T1000 (cell line): ENCODE measurements around the gene YAP1.

Source experiments
- DNase-seq: peaks from one replicate; lab custom pipeline; 2025; ENCODE audit warnings: mixed read lengths; lab: John Stamatoyannopoulos, UW

The YAP1 gene

GRCh38 chr11:102117472-102118113, 7.3 kb downstream of the YAP1 start:
- DNase-seq, result no peak

DNA sequence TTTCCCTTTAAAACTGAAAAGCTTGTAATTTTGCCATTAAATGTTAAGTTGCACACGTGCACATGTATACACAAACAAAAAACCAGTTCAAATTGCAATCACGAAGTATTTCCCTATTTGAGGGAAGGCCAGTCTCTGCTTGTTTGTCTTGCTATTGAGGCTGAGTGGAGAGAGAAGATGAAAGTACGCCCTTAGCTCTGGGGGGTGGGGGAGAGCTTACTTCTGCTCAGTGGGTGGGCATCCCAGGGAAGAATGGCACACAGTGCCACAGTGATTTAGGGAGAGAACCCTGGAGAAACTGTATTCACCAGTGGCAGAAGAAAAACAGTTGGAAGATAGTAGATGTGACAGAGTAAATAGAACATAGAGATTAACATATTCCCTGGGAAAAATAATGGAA, 8.7 kb downstream of the YAP1 start:
- no peak for DNase-seq

DNA sequence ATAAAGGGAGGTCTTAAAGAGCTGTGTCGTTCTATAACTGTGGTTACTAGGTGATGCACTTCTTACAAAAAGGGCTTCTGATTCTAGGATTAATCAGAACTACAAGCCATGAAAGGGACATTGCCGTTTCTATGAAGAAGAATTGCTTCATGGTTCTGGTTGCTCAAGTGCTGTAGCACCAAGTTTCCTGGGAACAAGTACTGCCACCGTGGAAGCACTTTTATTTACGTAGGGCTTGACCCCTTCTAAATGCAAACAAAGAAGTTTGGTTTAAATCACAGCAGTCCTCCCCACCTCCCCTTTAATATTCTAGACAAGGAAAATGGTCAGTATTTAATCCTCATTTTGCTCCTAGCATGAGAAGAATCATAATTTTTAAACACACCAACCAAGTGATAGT, 9.8 kb downstream of the YAP1 start:
- DNase-seq, result no peak

GRCh38 chr11:102120437-102120973, 10.3 kb downstream of the YAP1 start:
- DNase-seq, result no peak

DNA sequence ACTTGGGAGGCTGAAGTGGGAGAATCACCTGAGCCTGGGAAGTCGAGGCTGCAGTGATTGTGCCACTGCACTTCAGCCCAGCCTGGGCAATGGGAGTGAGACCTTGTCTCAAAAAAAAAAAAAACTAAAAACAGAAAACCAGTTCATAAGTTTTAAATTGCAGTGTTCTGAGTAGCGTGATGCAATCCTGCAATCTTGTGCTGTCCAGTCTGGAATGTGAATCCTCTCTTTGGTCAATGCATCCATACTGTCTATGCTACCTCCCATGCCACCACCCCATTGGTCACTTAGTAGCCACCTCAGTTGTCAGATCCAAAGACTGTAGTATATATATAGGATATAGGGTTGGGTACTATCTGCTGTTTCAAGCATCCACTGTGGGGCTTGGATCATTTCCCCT, 11.1 kb downstream of the YAP1 start:
- DNase-seq, result no peak

GRCh38 chr11:102134597-102134996, 24.4 kb downstream of the YAP1 start:
- DNase-seq, result no peak

GRCh38 chr11:102135256-102135655, 25.0 kb downstream of the YAP1 start:
- DNase-seq, result no peak

- no peak for DNase-seq
Observed at GRCh38 chr11:102138223-102138622, 28.0 kb downstream of the YAP1 start.

- DNase-seq, result no peak
Observed at GRCh38 chr11:102138670-102139069, 28.4 kb downstream of the YAP1 start.

- DNase-seq, result no peak
Observed at GRCh38 chr11:102139081-102139498, 28.8 kb downstream of the YAP1 start.

DNA sequence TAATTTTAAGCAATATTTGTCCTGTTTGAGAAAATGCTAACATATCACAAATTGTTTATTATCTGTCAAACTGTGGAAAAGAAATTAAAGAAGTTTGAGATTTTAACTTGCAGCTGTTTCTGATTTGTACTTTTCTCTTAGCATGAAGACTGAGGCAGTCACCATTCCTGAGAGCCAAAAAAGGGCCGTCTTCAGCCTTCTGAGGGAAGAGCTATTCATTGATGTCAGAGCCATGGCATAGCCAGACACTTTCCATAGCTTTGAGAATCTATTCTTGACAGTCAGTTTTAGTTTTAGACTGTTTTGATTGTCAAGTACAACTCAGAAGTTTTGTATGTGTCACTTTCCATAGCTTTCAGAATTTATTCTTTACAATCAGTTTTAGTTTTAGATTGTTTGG, 32.1 kb downstream of the YAP1 start:
- no peak for DNase-seq

GRCh38 chr11:102143867-102144266, 33.6 kb downstream of the YAP1 start:
- DNase-seq, result no peak

DNA sequence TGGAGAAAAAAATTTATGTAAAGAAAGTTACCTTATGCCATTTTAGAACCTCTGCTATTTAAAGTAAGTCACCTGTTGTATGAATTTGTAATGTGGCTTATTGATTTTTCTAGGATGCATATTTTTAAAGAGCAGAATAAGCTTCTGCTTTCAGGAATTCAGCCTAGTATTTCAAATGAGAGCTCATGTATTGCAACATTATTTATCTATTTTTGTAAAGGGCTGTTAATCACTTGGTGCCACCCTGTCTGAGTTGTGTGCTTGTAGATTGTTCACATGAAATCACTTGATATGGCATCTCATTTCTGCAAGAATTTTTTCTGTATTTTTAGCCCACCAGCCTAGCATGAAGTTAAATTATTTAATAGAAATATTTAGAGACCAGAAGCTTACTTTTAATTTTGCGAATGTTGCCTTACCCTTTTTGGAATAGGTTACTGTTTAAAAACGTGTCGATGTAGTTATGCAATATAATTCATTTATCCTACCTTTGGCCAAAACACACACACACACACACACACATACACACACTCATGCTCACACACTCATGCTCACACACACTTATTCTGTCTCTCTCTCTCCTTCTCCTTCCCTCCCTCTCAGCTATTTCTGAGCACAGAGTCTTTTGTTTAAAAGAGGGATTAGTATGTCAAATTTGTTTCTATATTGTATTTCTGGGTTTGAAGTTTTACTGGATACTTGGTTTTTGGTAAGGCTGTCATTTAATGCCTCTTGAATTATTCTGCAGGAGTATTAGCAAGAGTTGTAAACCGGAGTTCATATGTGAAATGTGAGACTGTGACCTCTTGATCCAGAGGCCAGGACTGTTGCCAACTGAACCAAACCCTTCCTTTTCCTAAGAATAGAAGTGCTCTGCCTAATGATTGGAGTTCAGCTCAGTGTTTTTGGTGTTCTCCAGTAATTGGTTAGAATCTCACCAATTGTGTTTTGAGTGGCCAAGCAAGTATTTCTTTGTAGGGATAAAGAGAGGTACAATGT, 34.4 kb downstream of the YAP1 start:
- DNase-seq, result no peak

DNA sequence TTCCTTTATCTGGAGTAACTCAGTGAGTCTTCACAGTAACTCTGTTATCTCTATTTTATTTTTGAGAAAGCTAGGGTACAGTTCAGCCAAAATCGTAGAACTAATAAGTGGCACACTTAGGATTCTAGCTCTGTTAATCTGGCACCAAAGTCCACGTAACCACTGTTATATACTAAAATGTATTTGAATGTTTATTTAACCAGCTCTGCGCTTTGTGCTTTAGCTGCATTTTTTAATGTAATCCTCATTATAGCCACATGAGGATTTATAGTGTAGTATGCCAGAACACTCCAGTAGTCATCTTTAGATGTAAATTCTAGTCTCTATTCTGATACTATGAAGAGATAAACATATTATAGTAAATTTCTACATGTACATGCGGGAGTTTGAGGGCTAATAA, 36.8 kb downstream of the YAP1 start:
- no peak for DNase-seq

- no peak for DNase-seq
Observed at GRCh38 chr11:102147632-102148031, 37.4 kb downstream of the YAP1 start.

DNA sequence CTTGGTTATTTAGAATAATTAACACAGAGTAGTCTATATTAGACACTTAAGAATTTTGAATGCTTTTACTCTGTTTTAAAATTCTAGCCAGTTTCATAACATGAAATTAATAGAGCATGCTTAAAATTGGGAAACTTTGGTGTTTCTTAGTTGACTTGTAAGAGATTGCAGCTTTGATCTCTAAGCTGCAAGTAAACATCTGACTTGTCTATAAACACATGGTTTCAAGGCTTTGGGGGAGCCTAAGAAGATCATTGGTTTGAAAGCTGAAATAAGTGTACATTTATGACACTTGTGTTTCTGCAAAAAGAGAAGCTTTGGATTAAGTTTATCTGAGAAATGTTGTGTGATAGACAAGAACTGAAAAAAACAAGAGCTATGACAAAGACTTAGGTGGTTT, 37.8 kb downstream of the YAP1 start:
- DNase-seq, result no peak

DNA sequence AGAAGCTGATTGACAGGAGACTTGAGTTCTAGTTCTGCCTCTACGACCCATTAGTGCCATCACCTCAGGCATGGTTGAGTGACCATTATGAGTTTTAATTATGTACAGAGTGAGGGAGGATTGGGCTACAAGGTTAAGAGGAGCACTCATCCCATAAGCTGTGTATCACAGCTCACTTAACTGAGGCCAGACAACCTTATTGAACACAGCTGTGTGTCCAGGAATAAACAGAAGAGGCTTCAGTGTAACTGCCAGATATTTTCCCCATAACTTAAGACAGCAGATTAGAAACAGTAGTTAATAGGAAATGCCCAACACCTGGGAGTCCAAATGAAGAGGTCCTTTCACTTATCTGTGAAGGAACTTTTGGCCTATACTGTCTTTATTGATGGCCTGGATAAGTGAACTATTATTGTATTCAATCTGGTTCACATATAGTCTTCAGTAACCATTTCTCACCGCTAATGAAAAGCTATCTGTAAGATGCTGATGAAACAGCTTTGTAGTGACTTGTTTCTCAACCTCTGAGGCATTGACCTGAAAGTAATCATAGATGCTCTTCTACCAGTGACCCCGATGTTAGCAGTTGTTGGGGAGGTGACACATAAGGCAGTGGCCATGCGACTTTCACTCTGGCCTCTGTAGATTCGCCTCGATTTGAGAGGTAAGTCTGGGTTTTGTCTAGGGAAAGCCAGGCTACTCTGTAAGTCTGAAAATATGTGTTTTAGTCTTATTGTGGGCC, 41.7 kb downstream of the YAP1 start:
- no peak for DNase-seq

DNA sequence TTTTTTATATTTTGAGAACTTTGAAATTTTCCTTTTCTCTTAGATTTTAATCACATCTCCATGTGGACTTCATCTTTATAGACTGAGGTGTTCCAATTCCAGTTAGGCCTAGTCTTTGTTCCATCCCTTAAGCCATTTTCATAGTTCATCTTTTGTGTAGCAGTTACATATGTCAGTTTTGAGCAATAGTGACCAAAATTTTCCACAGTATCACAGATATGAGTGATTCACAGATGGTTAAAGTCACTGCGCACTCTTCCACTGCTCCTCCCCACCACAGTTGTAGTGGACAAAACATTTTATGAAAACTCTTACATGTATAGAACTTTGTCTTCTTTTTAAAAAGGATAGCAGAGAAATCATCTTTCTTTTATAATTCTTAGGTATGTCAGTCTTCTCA, 42.8 kb downstream of the YAP1 start:
- DNase-seq, result no peak

GRCh38 chr11:102154806-102155205, 44.6 kb downstream of the YAP1 start:
- DNase-seq, result no peak

DNA sequence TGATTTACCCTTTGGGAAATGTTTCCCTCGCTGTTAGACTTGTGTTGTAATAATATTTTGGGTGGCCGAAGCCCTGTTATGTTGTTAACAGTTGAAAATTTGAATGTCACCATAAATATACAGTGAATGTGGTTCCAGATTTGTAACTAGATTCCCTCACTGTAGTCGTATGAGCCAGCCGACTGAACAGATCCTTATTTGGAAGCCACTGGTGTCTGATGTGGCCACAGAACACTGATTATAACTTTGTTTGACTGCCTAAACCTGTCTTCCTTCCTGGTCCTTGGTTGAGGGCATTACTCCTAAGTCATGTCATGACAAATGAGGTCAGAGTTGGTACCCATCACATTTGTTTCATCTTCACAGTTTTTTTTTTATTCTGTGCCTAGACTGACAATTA, 45.4 kb downstream of the YAP1 start:
- no peak for DNase-seq

DNA sequence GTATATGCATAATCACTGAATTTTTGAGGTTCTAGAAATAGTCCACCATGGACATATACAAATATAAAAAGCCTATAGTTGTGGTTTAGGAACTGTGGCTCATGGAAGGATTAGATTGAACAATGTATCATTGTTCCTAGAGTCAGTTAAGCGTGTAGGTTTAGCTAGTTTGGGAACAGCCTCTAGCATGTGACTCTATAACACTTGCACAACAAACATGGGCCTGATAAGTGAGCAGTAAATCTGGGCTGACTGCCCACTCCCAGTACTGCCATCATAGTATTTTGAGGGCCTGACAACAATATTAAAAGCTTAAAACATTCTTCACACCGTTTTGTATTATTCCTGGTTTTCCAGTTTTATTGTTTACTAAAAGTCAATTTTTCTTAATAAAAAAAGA, 47.0 kb downstream of the YAP1 start:
- DNase-seq, result no peak

GRCh38 chr11:102158164-102158735, 48.0 kb downstream of the YAP1 start:
- no peak for DNase-seq
